Smooth muscle cell (in vitro differentiated cells): ENCODE measurements around the gene SLC22A23. TPM values are rescaled to one million over a fixed set of nuclear protein-coding genes. Genes with fewer than 3 reads are reported as not detected.

Experiments
- DNase-seq: peaks from one replicate; lab custom pipeline; 2025; ENCODE audit not compliant: unreplicated experiment; lab: John Stamatoyannopoulos, UW
- H2AFZ ChIP-seq: fragments of 200-600 bp; sonication (generic); 2 replicates; pipeline ENCODE4 v1.6.0; 2016; ENCODE audit warnings: antibody characterized with exemption, low read depth, mild to moderate bottlenecking
- H3F3A ChIP-seq: fragments of 200-600 bp; sonication (generic); 2 replicates; pipeline ENCODE4 v1.6.0; 2017; ENCODE audit warnings: antibody characterized with exemption, low read depth
- H3K27ac ChIP-seq: fragments of 200-600 bp; sonication (generic); 2 replicates; pipeline ENCODE4 v1.5.1; 2016; ENCODE audit warnings: low read depth, mild to moderate bottlenecking
- H3K27me3 ChIP-seq: fragments of 200-600 bp; sonication (generic); 2 replicates; pipeline ENCODE4 v1.6.1; 2016; ENCODE audit warnings: low read depth, mild to moderate bottlenecking
- H3K36me3 ChIP-seq: fragments of 200-600 bp; sonication (generic); 2 replicates; pipeline ENCODE4 v1.5.1; 2016; ENCODE audit warnings: low read depth
- H3K4me1 ChIP-seq: fragments of 200-600 bp; sonication (generic); 2 replicates; pipeline ENCODE4 v1.5.1; 2016; ENCODE audit warnings: low read depth
- H3K4me2 ChIP-seq: fragments of 200-600 bp; sonication (generic); 2 replicates; pipeline ENCODE4 v1.6.0; 2016; ENCODE audit warnings: mild to moderate bottlenecking
- H3K4me3 ChIP-seq: fragments of 200-600 bp; sonication (generic); 2 replicates; pipeline ENCODE4 v1.5.1; 2016; ENCODE audit warnings: mild to moderate bottlenecking
- H3K79me2 ChIP-seq: fragments of 200-600 bp; sonication (generic); 2 replicates; pipeline ENCODE4 v1.6.0; 2016; ENCODE audit warnings: low read depth, mild to moderate bottlenecking
- H3K9ac ChIP-seq: fragments of 200-600 bp; sonication (generic); 2 replicates; pipeline ENCODE4 v1.6.0; 2016; ENCODE audit warnings: low read depth
- H3K9me3 ChIP-seq: fragments of 200-600 bp; sonication (generic); replicated peaks from 2 replicates; pipeline ENCODE4 v1.5.1; 2016; ENCODE audit warnings: low read depth
- H4K20me1 ChIP-seq: fragments of 200-600 bp; sonication (generic); 2 replicates; pipeline ENCODE4 v1.6.0; 2016; ENCODE audit warnings: low read depth
- WGBS: methylation state at CpG from one replicate; pipeline ENCODE4 v1.1.7; 2016; ENCODE audit warnings: low lambda C conversion rate; 5-methylcytosine and 5-hydroxymethylcytosine counted together
- polyA plus RNA-seq: library from polyadenylated mRNA; unstranded; fragments of >200 nt; fragmentation: Nextera tagmentation; extraction: Ambion mirVana; gene quantifications from 2 replicates; pipeline ENCODE4 v1.2.1, GENCODE V29; 2016
- total RNA-seq: library from RNA; depleted of rRNA; stranded (reverse); fragments of >200 nt; gene quantifications from 2 replicates; pipeline ENCODE4 v1.2.3, GENCODE V29; 2014
- TF ChIP-seq, protein P1 (sequence below): fragments of 200-600 bp; sonication (generic); IDR thresholded peaks from 2 replicates; pipeline ENCODE4 v1.5.1; 2017; ENCODE audit warnings: borderline replicate concordance, mild to moderate bottlenecking, antibody characterized with exemption; ENCODE audit not compliant: insufficient read depth, poor library complexity, severe bottlenecking

The SLC22A23 gene
- total and polyA plus RNA-seq, 2 experiments from 2014 or later = 1.6 to 3.8 TPM

DNA sequence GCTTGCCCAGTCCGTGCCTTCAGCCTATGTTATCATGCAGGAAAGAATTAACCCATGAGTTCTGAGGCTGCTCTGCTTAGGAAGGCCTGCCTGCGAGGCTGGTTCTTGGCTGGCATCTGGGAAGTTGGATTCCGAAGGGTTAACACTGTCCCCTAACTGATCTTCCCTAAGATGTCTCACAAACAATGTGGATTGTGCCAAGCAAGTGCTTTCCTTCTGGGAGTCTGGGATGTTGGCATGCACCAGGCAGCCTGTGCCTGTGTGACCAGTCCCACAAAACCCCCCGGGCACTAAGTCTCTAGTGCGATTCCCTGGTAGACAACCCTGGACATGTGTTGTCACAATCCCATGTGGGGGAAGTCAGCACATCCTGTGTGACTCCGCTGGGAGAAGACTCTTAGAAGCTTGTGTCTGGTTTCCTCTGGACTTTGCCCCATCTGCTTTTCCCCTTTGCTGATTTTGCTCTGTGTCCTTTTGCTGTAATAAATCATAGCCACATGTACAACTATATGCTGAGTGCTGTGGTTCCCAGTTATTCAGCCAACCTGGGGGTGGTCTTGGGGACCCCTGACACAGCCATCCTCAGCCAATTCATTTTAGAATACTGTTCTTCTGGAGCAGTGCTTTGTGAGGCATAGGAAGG is 83.8 kb downstream of the SLC22A23 start:
- Histone ChIP-seq H3F3A (no peaks in the 10 kb centered on the region), H3K27me3 (no peaks in the 10 kb centered on the region), H3K36me3 (no peaks in the 10 kb centered on the region), H3K4me2 (no peak overlapping the region), H2AFZ (no peak overlapping the region), H4K20me1 (no peaks in the 10 kb centered on the region), H3K4me1 (no peaks in the 10 kb centered on the region), H3K27ac (no peak overlapping the region), H3K79me2 (no peaks in the 10 kb centered on the region), H3K9me3 (no peaks in the 10 kb centered on the region), H3K4me3 (no peak overlapping the region), H3K9ac (no peak overlapping the region)
- TF ChIP-seq, protein P1, sequence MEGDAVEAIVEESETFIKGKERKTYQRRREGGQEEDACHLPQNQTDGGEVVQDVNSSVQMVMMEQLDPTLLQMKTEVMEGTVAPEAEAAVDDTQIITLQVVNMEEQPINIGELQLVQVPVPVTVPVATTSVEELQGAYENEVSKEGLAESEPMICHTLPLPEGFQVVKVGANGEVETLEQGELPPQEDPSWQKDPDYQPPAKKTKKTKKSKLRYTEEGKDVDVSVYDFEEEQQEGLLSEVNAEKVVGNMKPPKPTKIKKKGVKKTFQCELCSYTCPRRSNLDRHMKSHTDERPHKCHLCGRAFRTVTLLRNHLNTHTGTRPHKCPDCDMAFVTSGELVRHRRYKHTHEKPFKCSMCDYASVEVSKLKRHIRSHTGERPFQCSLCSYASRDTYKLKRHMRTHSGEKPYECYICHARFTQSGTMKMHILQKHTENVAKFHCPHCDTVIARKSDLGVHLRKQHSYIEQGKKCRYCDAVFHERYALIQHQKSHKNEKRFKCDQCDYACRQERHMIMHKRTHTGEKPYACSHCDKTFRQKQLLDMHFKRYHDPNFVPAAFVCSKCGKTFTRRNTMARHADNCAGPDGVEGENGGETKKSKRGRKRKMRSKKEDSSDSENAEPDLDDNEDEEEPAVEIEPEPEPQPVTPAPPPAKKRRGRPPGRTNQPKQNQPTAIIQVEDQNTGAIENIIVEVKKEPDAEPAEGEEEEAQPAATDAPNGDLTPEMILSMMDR = no peak
- 77% methylated on average over 6 of the region's 6 CpGs for WGBS
- no peak for DNase-seq

- Histone ChIP-seq H4K20me1 (no peaks in the 10 kb centered on the region), H3K27ac (no peak overlapping the region), H2AFZ (no peak overlapping the region), H3K4me1 (no peaks in the 10 kb centered on the region), H3K4me3 (no peak overlapping the region), H3K36me3 (no peaks in the 10 kb centered on the region), H3F3A (no peaks in the 10 kb centered on the region), H3K79me2 (no peaks in the 10 kb centered on the region), H3K9ac (no peak overlapping the region), H3K27me3 (no peaks in the 10 kb centered on the region), H3K9me3 (no peaks in the 10 kb centered on the region), H3K4me2 (no peak overlapping the region)
- DNase-seq = no peak
- TF ChIP-seq, protein P1 = no peak
- WGBS = 90% methylated on average over 12 of the region's 12 CpGs
Observed at GRCh38 chr6:3372184-3372846, 84.5 kb downstream of the SLC22A23 start.

- no peaks in the 10 kb centered on the region for H3K79me2 ChIP-seq
- TF ChIP-seq, protein P1 = no peak
- H3F3A ChIP-seq = no peaks in the 10 kb centered on the region
- no peaks in the 10 kb centered on the region for H3K36me3 ChIP-seq
- no peak overlapping the region for H3K9ac ChIP-seq
- no peak for DNase-seq
- H3K27me3 ChIP-seq = peaks cover 6% of the 10 kb centered on the region
- no peak overlapping the region for H3K27ac ChIP-seq
- H3K4me3 ChIP-seq = no peak overlapping the region
- WGBS = 93% methylated on average over 5 of the region's 5 CpGs
- H4K20me1 ChIP-seq = no peaks in the 10 kb centered on the region
- H2AFZ ChIP-seq = no peak overlapping the region
- no peak overlapping the region for H3K4me2 ChIP-seq
- H3K4me1 ChIP-seq = no peaks in the 10 kb centered on the region
- no peaks in the 10 kb centered on the region for H3K9me3 ChIP-seq
Observed at GRCh38 chr6:3371222-3371949, 85.5 kb downstream of the SLC22A23 start.
